Smooth muscle cell (in vitro differentiated cells): ENCODE results near the gene FAM50A. TPM values are rescaled to one million over a fixed set of nuclear protein-coding genes. Genes with fewer than 3 reads are reported as not detected.

Experiments
- DNase-seq: peaks from one replicate; lab custom pipeline; 2025; ENCODE audit not compliant: unreplicated experiment; lab: John Stamatoyannopoulos, UW
- H2AFZ ChIP-seq: fragments of 200-600 bp; sonication (generic); 2 replicates; pipeline ENCODE4 v1.6.0; 2016; ENCODE audit warnings: antibody characterized with exemption, low read depth, mild to moderate bottlenecking
- H3F3A ChIP-seq: fragments of 200-600 bp; sonication (generic); 2 replicates; pipeline ENCODE4 v1.6.0; 2017; ENCODE audit warnings: antibody characterized with exemption, low read depth
- H3K27ac ChIP-seq: fragments of 200-600 bp; sonication (generic); 2 replicates; pipeline ENCODE4 v1.5.1; 2016; ENCODE audit warnings: low read depth, mild to moderate bottlenecking
- H3K27me3 ChIP-seq: fragments of 200-600 bp; sonication (generic); 2 replicates; pipeline ENCODE4 v1.6.1; 2016; ENCODE audit warnings: low read depth, mild to moderate bottlenecking
- H3K36me3 ChIP-seq: fragments of 200-600 bp; sonication (generic); 2 replicates; pipeline ENCODE4 v1.5.1; 2016; ENCODE audit warnings: low read depth
- H3K4me1 ChIP-seq: fragments of 200-600 bp; sonication (generic); 2 replicates; pipeline ENCODE4 v1.5.1; 2016; ENCODE audit warnings: low read depth
- H3K4me2 ChIP-seq: fragments of 200-600 bp; sonication (generic); 2 replicates; pipeline ENCODE4 v1.6.0; 2016; ENCODE audit warnings: mild to moderate bottlenecking
- H3K4me3 ChIP-seq: fragments of 200-600 bp; sonication (generic); 2 replicates; pipeline ENCODE4 v1.5.1; 2016; ENCODE audit warnings: mild to moderate bottlenecking
- H3K79me2 ChIP-seq: fragments of 200-600 bp; sonication (generic); 2 replicates; pipeline ENCODE4 v1.6.0; 2016; ENCODE audit warnings: low read depth, mild to moderate bottlenecking
- H3K9ac ChIP-seq: fragments of 200-600 bp; sonication (generic); 2 replicates; pipeline ENCODE4 v1.6.0; 2016; ENCODE audit warnings: low read depth
- H3K9me3 ChIP-seq: fragments of 200-600 bp; sonication (generic); replicated peaks from 2 replicates; pipeline ENCODE4 v1.5.1; 2016; ENCODE audit warnings: low read depth
- H4K20me1 ChIP-seq: fragments of 200-600 bp; sonication (generic); 2 replicates; pipeline ENCODE4 v1.6.0; 2016; ENCODE audit warnings: low read depth
- CTCF ChIP-seq: fragments of 200-600 bp; sonication (generic); IDR thresholded peaks from 2 replicates; pipeline ENCODE4 v1.5.1; 2017; ENCODE audit warnings: borderline replicate concordance, mild to moderate bottlenecking, antibody characterized with exemption; ENCODE audit not compliant: insufficient read depth, poor library complexity, severe bottlenecking
- WGBS: methylation state at CpG from one replicate; pipeline ENCODE4 v1.1.7; 2016; ENCODE audit warnings: low lambda C conversion rate; 5-methylcytosine and 5-hydroxymethylcytosine counted together
- polyA plus RNA-seq: library from polyadenylated mRNA; unstranded; fragments of >200 nt; fragmentation: Nextera tagmentation; extraction: Ambion mirVana; gene quantifications from 2 replicates; pipeline ENCODE4 v1.2.1, GENCODE V29; 2016
- total RNA-seq: library from RNA; depleted of rRNA; stranded (reverse); fragments of >200 nt; gene quantifications from 2 replicates; pipeline ENCODE4 v1.2.3, GENCODE V29; 2014

The FAM50A gene
- total and polyA plus RNA-seq, 2 experiments from 2014 or later = 46.0 to 183 TPM

- no peak for TF ChIP-seq CTCF
- Histone ChIP-seq H3K4me2 (no peak overlapping the region), H4K20me1 (no peaks in the 10 kb centered on the region), H3K27ac (no peak overlapping the region), H3K9ac (no peak overlapping the region), H3K9me3 (no peaks in the 10 kb centered on the region), H3K4me3 (no peak overlapping the region), H3K36me3 (no peaks in the 10 kb centered on the region), H3K27me3 (no peaks in the 10 kb centered on the region), H3K79me2 (no peaks in the 10 kb centered on the region), H3F3A (no peaks in the 10 kb centered on the region), H3K4me1 (no peaks in the 10 kb centered on the region), H2AFZ (no peak overlapping the region)
- 66% methylated on average over 7 of the region's 7 CpGs for WGBS
- no peak for DNase-seq
Observed at GRCh38 chrX:154417157-154417556, 26.8 kb upstream of the FAM50A start.

GRCh38 chrX:154419189-154419588 is 24.8 kb upstream of the FAM50A start:
- DNase-seq = no peak
- no peaks in the 10 kb centered on the region for H3F3A ChIP-seq
- H3K79me2 ChIP-seq = no peaks in the 10 kb centered on the region
- H3K9ac ChIP-seq = no peak overlapping the region
- 92% methylated on average over 8 of the region's 8 CpGs for WGBS
- H2AFZ ChIP-seq = no peak overlapping the region
- no peak overlapping the region for H3K27ac ChIP-seq
- no peak for TF ChIP-seq CTCF
- no peaks in the 10 kb centered on the region for H4K20me1 ChIP-seq
- no peaks in the 10 kb centered on the region for H3K9me3 ChIP-seq
- H3K27me3 ChIP-seq = no peaks in the 10 kb centered on the region
- H3K36me3 ChIP-seq = no peaks in the 10 kb centered on the region
- no peak overlapping the region for H3K4me2 ChIP-seq
- H3K4me3 ChIP-seq = no peak overlapping the region
- no peaks in the 10 kb centered on the region for H3K4me1 ChIP-seq

- no peak overlapping the region for H3K27ac ChIP-seq
- H3K27me3 ChIP-seq = no peaks in the 10 kb centered on the region
- no peak for TF ChIP-seq CTCF
- no peaks in the 10 kb centered on the region for H3F3A ChIP-seq
- H3K9ac ChIP-seq = no peak overlapping the region
- H3K36me3 ChIP-seq = no peaks in the 10 kb centered on the region
- H3K9me3 ChIP-seq = no peaks in the 10 kb centered on the region
- no peak overlapping the region for H2AFZ ChIP-seq
- 87% methylated on average over 19 of the region's 19 CpGs for WGBS
- H3K79me2 ChIP-seq = no peaks in the 10 kb centered on the region
- no peaks in the 10 kb centered on the region for H4K20me1 ChIP-seq
- no peaks in the 10 kb centered on the region for H3K4me1 ChIP-seq
- no peak for DNase-seq
- H3K4me2 ChIP-seq = no peak overlapping the region
- no peak overlapping the region for H3K4me3 ChIP-seq
Observed at GRCh38 chrX:154419688-154420401, 24.1 kb upstream of the FAM50A start.

- no peaks in the 10 kb centered on the region for H3K4me1 ChIP-seq
- DNase-seq = no peak
- H3K9ac ChIP-seq = no peak overlapping the region
- H4K20me1 ChIP-seq = no peaks in the 10 kb centered on the region
- no peaks in the 10 kb centered on the region for H3K79me2 ChIP-seq
- H3K9me3 ChIP-seq = no peaks in the 10 kb centered on the region
- WGBS = 93% methylated on average over 10 of the region's 10 CpGs
- no peak overlapping the region for H3K4me2 ChIP-seq
- H3F3A ChIP-seq = no peaks in the 10 kb centered on the region
- TF ChIP-seq CTCF = no peak
- no peak overlapping the region for H3K4me3 ChIP-seq
- no peaks in the 10 kb centered on the region for H3K36me3 ChIP-seq
- H2AFZ ChIP-seq = no peak overlapping the region
- no peak overlapping the region for H3K27ac ChIP-seq
- H3K27me3 ChIP-seq = no peaks in the 10 kb centered on the region
Observed at GRCh38 chrX:154420402-154420756, 23.6 kb upstream of the FAM50A start.
